ENCODE data around the gene RRAGC. TPM values are rescaled to one million over a fixed set of nuclear protein-coding genes. Genes with fewer than 3 reads are reported as not detected.

The RRAGC gene
- total and polyA plus RNA-seq, 12 donors: 7.5 to 28.8 (median 16.0) TPM

- 88 to 89% (median 89%) methylated on average over 1 of the region's 1 CpG for WGBS, 4 donors
- Histone ChIP-seq H3K27me3 (no peaks in the 10 kb centered on the region), H3K27ac (no peak overlapping the region), H3K4me3 (no peak overlapping the region), H3K36me3 (replicated peaks in 1 of 2) (no peaks in the 10 kb centered on the region), H3K4me1 (replicated peaks in 1 of 2) (no peaks in the 10 kb centered on the region), H3K9me3 (replicated peaks in 1 of 3) (no peaks in the 10 kb centered on the region)
- intact Hi-C loops (cut with DNase I): no loop called here
- no peak for DNase-seq
- no peak for TF ChIP-seq POLR2A (IDR thresholded peaks at IDR 0.05)
- TF ChIP-seq, protein P1, sequence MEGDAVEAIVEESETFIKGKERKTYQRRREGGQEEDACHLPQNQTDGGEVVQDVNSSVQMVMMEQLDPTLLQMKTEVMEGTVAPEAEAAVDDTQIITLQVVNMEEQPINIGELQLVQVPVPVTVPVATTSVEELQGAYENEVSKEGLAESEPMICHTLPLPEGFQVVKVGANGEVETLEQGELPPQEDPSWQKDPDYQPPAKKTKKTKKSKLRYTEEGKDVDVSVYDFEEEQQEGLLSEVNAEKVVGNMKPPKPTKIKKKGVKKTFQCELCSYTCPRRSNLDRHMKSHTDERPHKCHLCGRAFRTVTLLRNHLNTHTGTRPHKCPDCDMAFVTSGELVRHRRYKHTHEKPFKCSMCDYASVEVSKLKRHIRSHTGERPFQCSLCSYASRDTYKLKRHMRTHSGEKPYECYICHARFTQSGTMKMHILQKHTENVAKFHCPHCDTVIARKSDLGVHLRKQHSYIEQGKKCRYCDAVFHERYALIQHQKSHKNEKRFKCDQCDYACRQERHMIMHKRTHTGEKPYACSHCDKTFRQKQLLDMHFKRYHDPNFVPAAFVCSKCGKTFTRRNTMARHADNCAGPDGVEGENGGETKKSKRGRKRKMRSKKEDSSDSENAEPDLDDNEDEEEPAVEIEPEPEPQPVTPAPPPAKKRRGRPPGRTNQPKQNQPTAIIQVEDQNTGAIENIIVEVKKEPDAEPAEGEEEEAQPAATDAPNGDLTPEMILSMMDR (IDR thresholded peaks at IDR 0.05): no peak
These were observed 32.2 kb upstream of the RRAGC start for GRCh38 chr1:38891753-38892152.

DNA sequence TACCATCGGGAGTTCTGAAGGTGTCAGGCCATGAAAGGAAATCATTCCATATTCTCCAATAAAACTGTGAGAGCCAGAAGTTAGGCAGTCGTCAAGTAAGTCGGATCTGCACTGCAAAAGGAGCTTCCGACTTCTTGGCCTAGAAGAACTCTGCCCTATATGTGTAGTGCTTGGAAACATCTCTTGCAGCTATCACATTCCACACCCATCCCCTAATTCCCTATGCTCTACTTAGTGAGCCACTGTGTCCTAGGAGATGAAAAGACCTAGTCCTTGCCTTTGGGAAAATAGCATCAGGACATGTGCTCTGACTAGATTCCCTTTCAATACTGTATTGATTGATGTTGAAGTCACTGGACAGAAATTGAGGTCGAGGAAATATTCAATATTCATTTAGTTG lies 30.0 kb upstream of the RRAGC start:
- no peak for TF ChIP-seq POLR2A (IDR thresholded peaks at IDR 0.05)
- TF ChIP-seq, protein P1 (IDR thresholded peaks at IDR 0.05): no peak
- no peaks in the 10 kb centered on the region for H3K36me3 ChIP-seq (replicated peaks in 1 of 2)
- intact Hi-C loops (cut with DNase I): no loop called here
- H3K9me3 ChIP-seq (replicated peaks in 1 of 3): no peaks in the 10 kb centered on the region
- H3K4me3 ChIP-seq: no peak overlapping the region
- H3K27me3 ChIP-seq: no peaks in the 10 kb centered on the region
- no peak overlapping the region for H3K27ac ChIP-seq
- WGBS, 4 donors: 65 to 91% (median 75%) methylated on average over 5 of the region's 5 CpGs
- no peak for DNase-seq
- no peaks in the 10 kb centered on the region for H3K4me1 ChIP-seq (replicated peaks in 1 of 2)

GRCh38 chr1:38888423-38889333 lies 29.1 kb upstream of the RRAGC start:
- H3K27me3 ChIP-seq: no peaks in the 10 kb centered on the region
- WGBS, 4 donors: 89 to 97% (median 92%) methylated on average over 9 of the region's 9 CpGs
- no peaks in the 10 kb centered on the region for H3K4me1 ChIP-seq (replicated peaks in 1 of 2)
- H3K9me3 ChIP-seq (replicated peaks in 1 of 3): no peaks in the 10 kb centered on the region
- no peak overlapping the region for H3K4me3 ChIP-seq
- no peaks in the 10 kb centered on the region for H3K36me3 ChIP-seq (replicated peaks in 1 of 2)
- no peak for DNase-seq
- intact Hi-C loops (cut with DNase I): no loop called here
- H3K27ac ChIP-seq: no peak overlapping the region
- no peak for TF ChIP-seq POLR2A (IDR thresholded peaks at IDR 0.05)
- TF ChIP-seq, protein P1 (IDR thresholded peaks at IDR 0.05): no peak

GRCh38 chr1:38885092-38885491 lies 25.5 kb upstream of the RRAGC start:
- intact Hi-C loops (cut with DNase I): no loop called here

More at GRCh38 chr1:38885092-38885491, 25.5 kb upstream of the RRAGC start:
- no peak for TF ChIP-seq POLR2A (IDR thresholded peaks at IDR 0.05)
- TF ChIP-seq, protein P1 (IDR thresholded peaks at IDR 0.05): no peak
- H3K27me3 ChIP-seq: no peaks in the 10 kb centered on the region
- H3K4me3 ChIP-seq: no peak overlapping the region
- no peaks in the 10 kb centered on the region for H3K9me3 ChIP-seq (replicated peaks in 1 of 3)
- no peaks in the 10 kb centered on the region for H3K36me3 ChIP-seq (replicated peaks in 1 of 2)
- H3K27ac ChIP-seq: no peak overlapping the region
- no peak for DNase-seq
- no peaks in the 10 kb centered on the region for H3K4me1 ChIP-seq (replicated peaks in 1 of 2)
- 91 to 98% (median 94%) methylated on average over 2 of the region's 2 CpGs for WGBS, 4 donors

All from adrenal gland (tissue), 12 donors.